HepG2 (cell line): ENCODE measurements around the gene GRIA2. TPM values are rescaled to one million over a fixed set of nuclear protein-coding genes. Genes with fewer than 3 reads are reported as not detected.

Experiments
- ATAC-seq: fragments of 200-7000 bp; cut with Tn5 transposase; 3 replicates; pipeline ENCODE4 v1.9.1; 2020; ENCODE audit warnings: mild to moderate bottlenecking, moderate library complexity
- BruUV-seq: library from RNA; stranded (reverse); fragments of 400-500 nt; replicated peaks from 2 replicates; lab custom pipeline; 2021; lab: Mats Ljungman, UMichigan
- CTCF ChIA-PET: fragments of 300-600 bp; formaldehyde crosslinking; extraction: SDS; loops from one replicate; lab custom pipeline; 2021; ENCODE audit warnings: low total read pairs, inconsistent platforms, low intra/inter-chr PET ratio; lab: Yijun Ruan, JAX
- POLR2A ChIA-PET: fragments of 350-600 bp; sonication (Branson Sonifier 250); formaldehyde crosslinking; loops from one replicate; lab custom pipeline; 2020; ENCODE audit warnings: antibody characterized with exemption, inconsistent platforms; lab: Yijun Ruan, JAX
- DNase-seq: peaks from one replicate; pipeline ENCODE4 v3.0.0-alpha.2; 2015; ENCODE audit warnings: low spot score
- FAIRE-seq: peaks from 3 replicates; lab custom pipeline; 2011; peaks lifted over from hg19 to GRCh38; lab: Jason Lieb, UNC
- H2AFZ ChIP-seq: one replicate; pipeline ENCODE4 v1.6.1; 2011; ENCODE audit warnings: low read length, inconsistent platforms
- H3K27ac ChIP-seq: fragments of 300-600 bp; 3 replicates; pipeline ENCODE4 v1.8.0; 2011; ENCODE audit warnings: mixed run types, mild to moderate bottlenecking, mixed read lengths, low read length, inconsistent platforms; ENCODE audit not compliant: insufficient read depth; ENCODE audit errors: extremely low read length
- H3K27me3 ChIP-seq, 2 experiments: fragments of 200-600 bp in 1 of 2; 2 replicates in 1 of 2; 3 replicates in 1 of 2; pipeline versions ENCODE4 v1.6.0 to v1.8.0; 2011; ENCODE audit warnings: low read length in 2 of 2, mild to moderate bottlenecking in 2 of 2, moderate library complexity in 2 of 2, inconsistent platforms in 1 of 2; ENCODE audit not compliant: insufficient read depth in 2 of 2, control insufficient read depth in 1 of 2
- H3K36me3 ChIP-seq, 2 experiments: fragments of 200-600 bp in 1 of 2; replicated peaks in 1 of 2; 2 replicates in 1 of 2; 3 replicates in 1 of 2; pipeline versions ENCODE4 v1.5.1 to v1.8.0; 2011; ENCODE audit warnings: low read length in 2 of 2, inconsistent platforms in 1 of 2; ENCODE audit not compliant: insufficient read depth in 2 of 2, control insufficient read depth in 1 of 2
- H3K4me1 ChIP-seq: 2 replicates; pipeline ENCODE4 v1.5.1; 2012; ENCODE audit warnings: low read length, inconsistent platforms; ENCODE audit not compliant: insufficient read depth
- H3K4me2 ChIP-seq: 2 replicates; pipeline ENCODE4 v1.6.0; 2011; ENCODE audit warnings: low read depth, low read length, inconsistent platforms
- H3K4me3 ChIP-seq, 3 experiments: fragments of 200-600 bp in 1 of 3; sonication (generic), shearing (Covaris generic) in 1 of 3; replicated peaks in 1 of 3; 2 replicates each; pipeline ENCODE4 v1.5.1; 2011 to 2016; ENCODE audit warnings: low read length in 3 of 3, inconsistent platforms in 2 of 3, low read depth in 2 of 3, mild to moderate bottlenecking in 2 of 3, control low read depth in 1 of 3, mixed read lengths in 1 of 3; ENCODE audit not compliant: insufficient read depth in 1 of 3
- H3K79me2 ChIP-seq: one replicate; pipeline ENCODE4 v1.6.1; 2011; ENCODE audit warnings: low read length, inconsistent platforms; ENCODE audit not compliant: insufficient read depth
- H3K9ac ChIP-seq: 2 replicates; pipeline ENCODE4 v1.6.0; 2011; ENCODE audit warnings: mild to moderate bottlenecking, low read depth, low read length, inconsistent platforms; ENCODE audit not compliant: insufficient read depth
- H3K9me3 ChIP-seq: 2 replicates; pipeline ENCODE4 v1.5.1; 2012; ENCODE audit warnings: mild to moderate bottlenecking, low read length
- H4K20me1 ChIP-seq: 2 replicates; pipeline ENCODE4 v1.6.0; 2011; ENCODE audit warnings: inconsistent platforms, mild to moderate bottlenecking, low read length, moderate library complexity; ENCODE audit not compliant: insufficient read depth
- RAD21 ChIP-seq: fragments of 450-650 bp; formaldehyde crosslinking; IDR thresholded peaks from 2 replicates; pipeline ENCODE4 v1.5.0; 2020; ENCODE audit warnings: mild to moderate bottlenecking
- ZFX ChIP-seq: sonication (generic); formaldehyde crosslinking; IDR thresholded peaks from 2 replicates; pipeline ENCODE4 v1.4.0; 2020; ENCODE audit warnings: mild to moderate bottlenecking, low read depth, missing genetic modification reagents, moderate library complexity
- ZNF12 ChIP-seq: sonication (generic); formaldehyde crosslinking; IDR thresholded peaks from 2 replicates; pipeline ENCODE4 v1.5.0; 2020; ENCODE audit warnings: missing genetic modification reagents
- ZNF207 ChIP-seq: fragments of 450-650 bp; IDR thresholded peaks from 2 replicates; pipeline ENCODE4 v1.6.1; 2016; ENCODE audit warnings: antibody characterized with exemption, borderline replicate concordance
- ZNF274 ChIP-seq: sonication (generic); formaldehyde crosslinking; IDR thresholded peaks from 2 replicates; pipeline ENCODE4 v1.5.1; 2020; ENCODE audit warnings: mild to moderate bottlenecking, missing genetic modification reagents
- ZNF687 ChIP-seq: sonication (generic); formaldehyde crosslinking; IDR thresholded peaks from 2 replicates; pipeline ENCODE4 v1.5.1; 2020; ENCODE audit warnings: mild to moderate bottlenecking, missing genetic modification reagents, moderate library complexity
- ZSCAN9 ChIP-seq: IDR thresholded peaks from 2 replicates; pipeline ENCODE4 v1.6.1; 2016; ENCODE audit warnings: borderline replicate concordance
- WGBS: methylation state at CpG from one replicate; pipeline ENCODE4 v1.1.6; 2017; ENCODE audit warnings: low lambda C conversion rate; 5-methylcytosine and 5-hydroxymethylcytosine counted together
- in situ Hi-C: cut with HindIII; loops from 2 replicates; pipeline ENCODE4 v1.10.0; 2017; ENCODE audit warnings: low pct_unique_long_range_greater_than_20kb; ENCODE audit not compliant: extremely low pct_ligation_motif_present
- intact Hi-C: fragments of 100-400 bp; cut with micrococcal nuclease; formaldehyde crosslinking; loops from one replicate; pipeline ENCODE4 v1.10.0; 2022; ENCODE audit not compliant: unreplicated experiment
- polyA plus RNA-seq, 8 experiments: library from polyadenylated mRNA; depleted of rRNA in 3 of 8; stranded (reverse) in 7 of 8; unstranded in 1 of 8; fragments of >200 nt; fragmentation: Illumina TruSeq in 4 of 8; extraction: Trizol in 4 of 8; gene quantifications; 2 replicates each; pipeline versions ENCODE4 v1.2.1 to v1.2.3, GENCODE V29; 2011 to 2016; ENCODE audit warnings: low read depth in 4 of 8, missing spikeins in 1 of 8, mixed read lengths in 1 of 8; ENCODE audit not compliant: insufficient read depth in 1 of 8
- total RNA-seq, 5 experiments: library from RNA; depleted of rRNA; stranded (reverse); fragments of >200 nt; fragmentation: Illumina TruSeq; extraction: Trizol; gene quantifications; 2 replicates each; pipeline ENCODE4 v1.2.3, GENCODE V29; 2016; ENCODE audit warnings: low read depth in 1 of 5

The GRIA2 gene
- total and polyA plus RNA-seq, 2 of the 13 experiments (the other 11 are each of a cell fraction or from before 2014, with no cell fraction given) = not detected

GRCh38 chr4:157372567-157372966 lies 152.0 kb downstream of the GRIA2 start (continued):
- no peak for TF ChIP-seq ZSCAN9 (CRISPR knock-in tag)
- no peak for TF ChIP-seq ZNF687 (CRISPR knock-in tag)
- no peak for TF ChIP-seq ZFX (CRISPR knock-in tag)
- no peak for TF ChIP-seq ZNF207
- no peak for TF ChIP-seq RAD21 (CRISPR knock-in tag)

DNA sequence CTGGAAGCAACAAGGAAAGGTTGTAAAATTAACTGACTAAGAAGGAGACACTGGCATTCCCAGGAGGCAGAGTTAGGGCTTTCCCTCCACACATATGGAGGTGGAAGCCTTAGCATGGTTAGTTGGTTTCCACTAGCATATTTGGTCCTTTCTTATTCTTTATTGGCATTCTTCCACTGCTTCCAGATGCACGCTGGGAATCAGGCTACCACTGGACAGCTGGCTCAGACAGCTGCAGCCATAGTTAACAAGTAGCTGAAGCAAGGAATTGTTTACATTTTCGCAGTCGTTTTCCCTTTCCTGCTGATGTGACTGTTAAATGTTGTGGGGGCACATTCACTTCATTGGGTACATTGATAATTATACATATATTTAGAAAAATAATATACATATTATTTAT lies 169.2 kb downstream of the GRIA2 start:
- ATAC-seq (no peak), DNase-seq (no peak), FAIRE-seq (no peak)
- Histone ChIP-seq H3K9ac (no peak overlapping the region), H3K27me3 (no peaks in the 10 kb centered on the region), H3K27ac (no peak overlapping the region), H3K36me3 (no peaks in the 10 kb centered on the region), H3K4me1 (no peaks in the 10 kb centered on the region), H2AFZ (no peak overlapping the region), H3K9me3 (no peaks in the 10 kb centered on the region), H3K4me2 (no peak overlapping the region), H3K4me3 (no peak overlapping the region), H4K20me1 (no peaks in the 10 kb centered on the region), H3K79me2 (no peaks in the 10 kb centered on the region)
- POLR2A ChIA-PET = no interaction called here
- CTCF ChIA-PET = no interaction called here
- 1% methylated on average over 3 of the region's 3 CpGs for WGBS
- BruUV-seq = no TSS peak
- in situ Hi-C loops (no loop called here), intact Hi-C loops (loop anchor here (5.0 to 10.0 kb wide), 2 partner anchors 65 to 588 kb away; no protein-coding TSS in a partner anchor)
- TF ChIP-seq ZNF12 (CRISPR knock-in tag) (no peak), ZNF274 (no peak)
- TF ChIP-seq, all 625 proteins: peak for 0
